Epithelial cell of prostate (primary cell): Measurements from ENCODE around the gene SCGB3A2.

Experiments
- DNase-seq: peaks from one replicate; pipeline ENCODE4 v3.0.0-alpha.2; 2011; ENCODE audit warnings: low read depth, low spot score
- H3K27ac ChIP-seq: fragments of 450-650 bp; 2 replicates; pipeline ENCODE4 v1.5.1; 2017; ENCODE audit warnings: mild to moderate bottlenecking

SCGB3A2 gene

GRCh38 chr5:147878066-147878759 lies at the start of gene SCGB3A2:
Gene SCGB3A2 (plus strand): TSS chr5:147878711. CDS start chr5:147878804, 93 bp downstream.
- no peak within 1 kb of the TSS for H3K27ac ChIP-seq
- DNase-seq = no peak

- DNase-seq = no peak
- H3K27ac ChIP-seq = no peak overlapping the region
These were observed 48.5 kb upstream of the SCGB3A2 start for GRCh38 chr5:147830035-147830434.

GRCh38 chr5:147831465-147831864 lies 47.0 kb upstream of the SCGB3A2 start, which contains the start of gene SPINK1:
Gene SPINK1 (minus strand): TSS chr5:147831671. CDS start chr5:147831577, 94 bp downstream.
- no peak within 1 kb of the TSS for H3K27ac ChIP-seq
- no peak for DNase-seq

- DNase-seq = no peak
- no peak overlapping the region for H3K27ac ChIP-seq
These were observed 46.0 kb upstream of the SCGB3A2 start for GRCh38 chr5:147832541-147832940.

GRCh38 chr5:147835386-147835798 lies 43.1 kb upstream of the SCGB3A2 start:
- H3K27ac ChIP-seq = no peak overlapping the region
- DNase-seq = peak; percentile 83

- no peak overlapping the region for H3K27ac ChIP-seq
- no peak for DNase-seq
These were observed 42.1 kb upstream of the SCGB3A2 start for GRCh38 chr5:147836439-147836838.

- DNase-seq = no peak
- H3K27ac ChIP-seq = no peak overlapping the region
These were observed 35.6 kb upstream of the SCGB3A2 start for GRCh38 chr5:147842869-147843268.

- no peak for DNase-seq
- H3K27ac ChIP-seq = no peak overlapping the region
These were observed 33.7 kb upstream of the SCGB3A2 start for GRCh38 chr5:147844846-147845245.

GRCh38 chr5:147845618-147846017 lies 32.9 kb upstream of the SCGB3A2 start:
- DNase-seq = no peak
- H3K27ac ChIP-seq = no peak overlapping the region

- no peak for DNase-seq
These were observed 29.3 kb upstream of the SCGB3A2 start for GRCh38 chr5:147849226-147849625.

GRCh38 chr5:147851578-147851977 lies 26.9 kb upstream of the SCGB3A2 start:
- DNase-seq = no peak
- H3K27ac ChIP-seq = no peak overlapping the region

More at GRCh38 chr5:147849226-147849625, 29.3 kb upstream of the SCGB3A2 start:
- no peak overlapping the region for H3K27ac ChIP-seq

- H3K27ac ChIP-seq = no peak overlapping the region
- DNase-seq = no peak
These were observed 26.1 kb upstream of the SCGB3A2 start for GRCh38 chr5:147852365-147852764.

GRCh38 chr5:147853372-147853987 lies 25.0 kb upstream of the SCGB3A2 start:
- H3K27ac ChIP-seq = no peak overlapping the region
- no peak for DNase-seq

GRCh38 chr5:147854331-147854730 lies 24.2 kb upstream of the SCGB3A2 start:
- no peak overlapping the region for H3K27ac ChIP-seq
- DNase-seq = no peak

- DNase-seq = no peak
- no peak overlapping the region for H3K27ac ChIP-seq
These were observed 23.4 kb upstream of the SCGB3A2 start for GRCh38 chr5:147854894-147855773.

- H3K27ac ChIP-seq = no peak overlapping the region
- no peak for DNase-seq
These were observed 22.8 kb upstream of the SCGB3A2 start for GRCh38 chr5:147855774-147856069.

- no peak for DNase-seq
- no peak overlapping the region for H3K27ac ChIP-seq
These were observed 21.7 kb upstream of the SCGB3A2 start for GRCh38 chr5:147856801-147857200.

- H3K27ac ChIP-seq = no peak overlapping the region
- no peak for DNase-seq
These were observed 21.0 kb upstream of the SCGB3A2 start for GRCh38 chr5:147857302-147858129.

GRCh38 chr5:147858565-147858964 lies 19.9 kb upstream of the SCGB3A2 start:
- H3K27ac ChIP-seq = no peak overlapping the region
- no peak for DNase-seq

- no peak for DNase-seq
- no peak overlapping the region for H3K27ac ChIP-seq
These were observed 18.4 kb upstream of the SCGB3A2 start for GRCh38 chr5:147859962-147860640.
